Neural cell (in vitro differentiated cells): Measurements from ENCODE around the gene AHRR. TPM values are rescaled to one million over a fixed set of nuclear protein-coding genes. Genes with fewer than 3 reads are reported as not detected.

ENCODE experiments used
- H2AFZ ChIP-seq: fragments of 200-600, 300-800 bp; sonication (generic), shearing (Covaris generic); 2 replicates; pipeline ENCODE4 v1.6.0; 2014; ENCODE audit warnings: low read depth, mild to moderate bottlenecking, antibody characterized with exemption, low read length, moderate library complexity
- H3F3A ChIP-seq: fragments of 200-600 bp; shearing (Covaris generic); 2 replicates; pipeline ENCODE4 v1.6.1; 2016; ENCODE audit warnings: mild to moderate bottlenecking, moderate library complexity, mixed read lengths, antibody characterized with exemption, low read length; ENCODE audit not compliant: insufficient read depth, poor library complexity, severe bottlenecking
- H3K27ac ChIP-seq: fragments of 200-600, 300-800 bp; sonication (generic), shearing (Covaris generic); 2 replicates; pipeline ENCODE4 v1.5.1; 2014; ENCODE audit warnings: mild to moderate bottlenecking, low read length, moderate library complexity
- H3K27me3 ChIP-seq: fragments of 300-800, 200-600 bp; sonication (generic), shearing (Covaris generic); 2 replicates; pipeline ENCODE4 v1.6.0; 2014; ENCODE audit warnings: mild to moderate bottlenecking, low read depth, low read length, moderate library complexity; ENCODE audit not compliant: insufficient read depth
- H3K36me3 ChIP-seq: fragments of 300-800, 200-600 bp; sonication (generic), shearing (Covaris generic); 2 replicates; pipeline ENCODE4 v1.5.1; 2014; ENCODE audit warnings: mild to moderate bottlenecking, antibody characterized with exemption, low read length, moderate library complexity; ENCODE audit not compliant: insufficient read depth
- H3K4me2 ChIP-seq: fragments of 300-800, 200-600 bp; sonication (generic), shearing (Covaris generic); 2 replicates; pipeline ENCODE4 v1.6.0; 2014; ENCODE audit warnings: mild to moderate bottlenecking, low read length
- H3K4me3 ChIP-seq: fragments of 300-800, 200-600 bp; sonication (generic), shearing (Covaris generic); 2 replicates; pipeline ENCODE4 v1.5.1; 2014; ENCODE audit warnings: mild to moderate bottlenecking, low read length, moderate library complexity
- H3K79me2 ChIP-seq: fragments of 200-600 bp; shearing (Covaris generic); replicated peaks from 2 replicates; pipeline ENCODE4 v1.6.0; 2014; ENCODE audit warnings: mild to moderate bottlenecking, low read length, moderate library complexity; ENCODE audit not compliant: insufficient read depth
- H3K9ac ChIP-seq: fragments of 300-800, 200-600 bp; sonication (generic), shearing (Covaris generic); 2 replicates; pipeline ENCODE4 v1.6.1; 2016; ENCODE audit warnings: mild to moderate bottlenecking, low read length, mixed read lengths
- H3K9me2 ChIP-seq: fragments of 200-600 bp; shearing (Covaris generic); 2 replicates; pipeline ENCODE4 v1.6.1; 2016; ENCODE audit warnings: mild to moderate bottlenecking, low read length, mixed read lengths; ENCODE audit not compliant: insufficient read depth
- H3K9me3 ChIP-seq: fragments of 200-600, 300-800 bp; sonication (generic), shearing (Covaris generic); 2 replicates; pipeline ENCODE4 v1.6.1; 2016; ENCODE audit warnings: mild to moderate bottlenecking, mixed run types, low read length, moderate library complexity, mixed read lengths
- H4K20me1 ChIP-seq: fragments of 200-600 bp; shearing (Covaris generic); 2 replicates; pipeline ENCODE4 v1.6.1; 2016; ENCODE audit warnings: mild to moderate bottlenecking, mixed run types; ENCODE audit not compliant: insufficient read depth
- CTCF ChIP-seq: fragments of 450-650 bp; IDR thresholded peaks from 2 replicates; pipeline ENCODE4 v1.5.1; 2014; ENCODE audit warnings: antibody characterized with exemption, mild to moderate bottlenecking, moderate library complexity; ENCODE audit not compliant: poor library complexity, severe bottlenecking
- EP300 ChIP-seq: fragments of 450-650 bp; conservative IDR thresholded peaks from 2 replicates; pipeline ENCODE4 v1.6.1; 2014; ENCODE audit warnings: antibody characterized with exemption, mild to moderate bottlenecking, moderate library complexity; ENCODE audit not compliant: poor library complexity, severe bottlenecking
- EZH2 ChIP-seq: fragments of 200-600, 300-800 bp; shearing (Covaris generic), sonication (generic); IDR thresholded peaks from 2 replicates; pipeline ENCODE4 v1.6.1; 2014; ENCODE audit warnings: antibody characterized with exemption, low read length, borderline replicate concordance, mild to moderate bottlenecking; ENCODE audit not compliant: insufficient read depth, poor library complexity, severe bottlenecking
- POLR2AphosphoS5 ChIP-seq: IDR thresholded peaks from 2 replicates; pipeline ENCODE4 v1.6.1; 2012
- REST ChIP-seq: IDR thresholded peaks from 2 replicates; pipeline ENCODE4 v1.6.1; 2012; ENCODE audit warnings: borderline replicate concordance
- SMC3 ChIP-seq: fragments of 450-650 bp; conservative IDR thresholded peaks from 2 replicates; pipeline ENCODE4 v1.6.1; 2014; ENCODE audit warnings: antibody characterized with exemption, mild to moderate bottlenecking, moderate library complexity; ENCODE audit not compliant: poor library complexity
- TAF1 ChIP-seq: IDR thresholded peaks from 2 replicates; pipeline ENCODE4 v1.6.1; 2012; ENCODE audit warnings: low read depth
- polyA plus RNA-seq: library from polyadenylated mRNA; depleted of rRNA; stranded (reverse); fragments of >200 nt; gene quantifications from 2 replicates; pipeline ENCODE4 v1.2.3, GENCODE V29; 2014

Gene AHRR
- polyA plus RNA-seq, 1 donor from 2014 or later: 0.26 TPM

- no peak overlapping the region for H3K4me2 ChIP-seq
- H3K79me2 ChIP-seq: no peaks in the 10 kb centered on the region
- H3K36me3 ChIP-seq: no peaks in the 10 kb centered on the region
- H3K4me3 ChIP-seq: no peak overlapping the region
- H4K20me1 ChIP-seq: no peaks in the 10 kb centered on the region
- H2AFZ ChIP-seq: no peak overlapping the region
- H3K27ac ChIP-seq: no peak overlapping the region
- no peaks in the 10 kb centered on the region for H3F3A ChIP-seq
- H3K9me2 ChIP-seq: no peaks in the 10 kb centered on the region
- no peak for TF ChIP-seq SMC3
- TF ChIP-seq REST: no peak
- TF ChIP-seq EZH2: no peak
- no peak for TF ChIP-seq POLR2AphosphoS5
- peaks cover 12% of the 10 kb centered on the region for H3K27me3 ChIP-seq
- no peak overlapping the region for H3K9ac ChIP-seq
- no peaks in the 10 kb centered on the region for H3K9me3 ChIP-seq
Measured at GRCh38 chr5:378976-379742, 57.6 kb downstream of the AHRR start.

GRCh38 chr5:380701-381309, 59.3 kb downstream of the AHRR start:
- Histone ChIP-seq H3K36me3 (no peaks in the 10 kb centered on the region), H3K27ac (no peak overlapping the region), H4K20me1 (no peaks in the 10 kb centered on the region), H2AFZ (no peak overlapping the region), H3F3A (no peaks in the 10 kb centered on the region), H3K9me3 (no peaks in the 10 kb centered on the region), H3K4me3 (no peak overlapping the region), H3K9ac (no peak overlapping the region), H3K27me3 (no peaks in the 10 kb centered on the region), H3K79me2 (no peaks in the 10 kb centered on the region), H3K9me2 (no peaks in the 10 kb centered on the region), H3K4me2 (no peak overlapping the region)
- TF ChIP-seq TAF1 (no peak), REST (no peak), SMC3 (no peak), EP300 (no peak), POLR2AphosphoS5 (no peak), CTCF (no peak), EZH2 (no peak)
